ENCODE measurements around the gene RBMS3. TPM values are rescaled to one million over a fixed set of nuclear protein-coding genes. Genes with fewer than 3 reads are reported as not detected.

Gene RBMS3
- total RNA-seq, 2 donors from 2014 or later = 2.8 to 9.6 TPM

DNA sequence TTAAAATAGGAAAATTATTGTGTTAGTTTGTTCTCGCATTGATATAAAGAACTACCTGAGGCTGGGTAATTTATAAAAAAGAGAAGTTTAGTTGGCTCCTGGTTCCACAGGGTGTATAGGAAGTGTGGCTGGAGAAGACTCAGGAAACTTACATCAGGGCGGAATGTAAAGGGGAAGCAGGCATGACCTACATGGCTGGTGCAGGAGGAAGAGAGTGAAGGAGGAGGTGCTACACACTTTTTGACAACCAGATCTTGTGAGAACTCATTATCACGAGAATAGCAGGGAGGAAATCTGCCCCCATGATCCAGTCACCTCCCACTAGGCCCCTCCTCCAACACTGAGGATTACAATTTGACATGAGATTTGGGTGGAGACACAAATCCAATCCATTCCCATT is 490.7 kb downstream of the RBMS3 start:
- H3K27me3 ChIP-seq = no peaks in the 10 kb centered on the region
- H3K4me3 ChIP-seq = no peak overlapping the region
- no peak overlapping the region for H3K9ac ChIP-seq (ENCODE audit: low read depth in 2 of 2, low read length in 2 of 2)
- DNase-seq = no peak
- intact Hi-C loops (cut with DNase I) = no loop called here
- H3K27ac ChIP-seq = no peak overlapping the region
- no peaks in the 10 kb centered on the region for H3K4me1 ChIP-seq
- no peaks in the 10 kb centered on the region for H3K36me3 ChIP-seq
- H3K9me3 ChIP-seq = no peaks in the 10 kb centered on the region
- TF ChIP-seq, protein P1, sequence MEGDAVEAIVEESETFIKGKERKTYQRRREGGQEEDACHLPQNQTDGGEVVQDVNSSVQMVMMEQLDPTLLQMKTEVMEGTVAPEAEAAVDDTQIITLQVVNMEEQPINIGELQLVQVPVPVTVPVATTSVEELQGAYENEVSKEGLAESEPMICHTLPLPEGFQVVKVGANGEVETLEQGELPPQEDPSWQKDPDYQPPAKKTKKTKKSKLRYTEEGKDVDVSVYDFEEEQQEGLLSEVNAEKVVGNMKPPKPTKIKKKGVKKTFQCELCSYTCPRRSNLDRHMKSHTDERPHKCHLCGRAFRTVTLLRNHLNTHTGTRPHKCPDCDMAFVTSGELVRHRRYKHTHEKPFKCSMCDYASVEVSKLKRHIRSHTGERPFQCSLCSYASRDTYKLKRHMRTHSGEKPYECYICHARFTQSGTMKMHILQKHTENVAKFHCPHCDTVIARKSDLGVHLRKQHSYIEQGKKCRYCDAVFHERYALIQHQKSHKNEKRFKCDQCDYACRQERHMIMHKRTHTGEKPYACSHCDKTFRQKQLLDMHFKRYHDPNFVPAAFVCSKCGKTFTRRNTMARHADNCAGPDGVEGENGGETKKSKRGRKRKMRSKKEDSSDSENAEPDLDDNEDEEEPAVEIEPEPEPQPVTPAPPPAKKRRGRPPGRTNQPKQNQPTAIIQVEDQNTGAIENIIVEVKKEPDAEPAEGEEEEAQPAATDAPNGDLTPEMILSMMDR (IDR thresholded peaks at IDR 0.05) = no peak

DNA sequence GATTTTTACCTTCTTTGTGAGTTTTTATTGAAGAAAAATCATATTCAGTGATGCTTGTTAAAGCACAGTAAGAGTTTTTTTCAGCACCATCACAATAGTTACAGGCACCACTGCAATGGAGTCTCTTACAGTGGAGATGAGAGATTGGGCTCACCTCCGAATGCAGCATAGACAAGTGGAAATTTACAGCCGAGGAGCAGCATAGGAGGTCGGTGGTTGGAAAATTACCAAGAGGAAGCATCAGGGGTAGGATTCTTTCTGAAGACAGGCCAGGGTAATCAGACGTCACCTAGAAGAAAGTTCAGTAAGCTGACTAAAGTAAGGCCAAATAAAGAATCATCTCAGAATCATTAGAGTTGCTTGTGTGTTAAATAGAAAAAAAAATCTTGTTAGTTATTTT is 491.6 kb downstream of the RBMS3 start:
- intact Hi-C loops (cut with DNase I) = no loop called here
- no peak overlapping the region for H3K27ac ChIP-seq
- no peak overlapping the region for H3K4me3 ChIP-seq
- H3K27me3 ChIP-seq = no peaks in the 10 kb centered on the region
- no peaks in the 10 kb centered on the region for H3K9me3 ChIP-seq
- no peak overlapping the region for H3K9ac ChIP-seq (ENCODE audit: low read depth in 2 of 2, low read length in 2 of 2)
- no peaks in the 10 kb centered on the region for H3K36me3 ChIP-seq
- TF ChIP-seq, protein P1 (IDR thresholded peaks at IDR 0.05) = no peak
- DNase-seq = no peak
- no peaks in the 10 kb centered on the region for H3K4me1 ChIP-seq

DNA sequence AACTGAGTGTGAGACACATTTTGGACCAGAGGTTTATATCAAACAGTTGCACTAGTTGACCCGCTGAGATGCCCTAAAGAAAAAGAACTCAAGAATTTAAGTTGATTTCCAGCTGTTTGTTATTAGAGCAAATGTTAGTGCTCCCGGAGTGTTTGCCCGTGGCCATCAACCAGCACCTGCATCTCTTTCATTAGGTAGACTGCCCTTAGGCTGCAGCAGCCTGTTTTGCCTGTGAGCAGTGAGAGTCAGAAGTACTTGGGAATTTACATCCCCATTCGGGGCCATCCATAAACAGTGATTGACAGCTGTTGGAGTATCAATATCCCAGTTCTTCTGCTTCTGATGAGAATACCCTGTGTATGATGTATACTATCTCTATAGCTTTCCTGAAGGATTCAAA is 492.6 kb downstream of the RBMS3 start:
- no peak for DNase-seq
- Histone ChIP-seq H3K4me3 (no peak overlapping the region), H3K27me3 (no peaks in the 10 kb centered on the region), H3K9ac (ENCODE audit: low read depth in 2 of 2, low read length in 2 of 2) (no peak overlapping the region), H3K4me1 (no peaks in the 10 kb centered on the region), H3K27ac (no peak overlapping the region), H3K36me3 (no peaks in the 10 kb centered on the region), H3K9me3 (no peaks in the 10 kb centered on the region)
- TF ChIP-seq, protein P1 (IDR thresholded peaks at IDR 0.05) = no peak
- intact Hi-C loops (cut with DNase I) = no loop called here

DNA sequence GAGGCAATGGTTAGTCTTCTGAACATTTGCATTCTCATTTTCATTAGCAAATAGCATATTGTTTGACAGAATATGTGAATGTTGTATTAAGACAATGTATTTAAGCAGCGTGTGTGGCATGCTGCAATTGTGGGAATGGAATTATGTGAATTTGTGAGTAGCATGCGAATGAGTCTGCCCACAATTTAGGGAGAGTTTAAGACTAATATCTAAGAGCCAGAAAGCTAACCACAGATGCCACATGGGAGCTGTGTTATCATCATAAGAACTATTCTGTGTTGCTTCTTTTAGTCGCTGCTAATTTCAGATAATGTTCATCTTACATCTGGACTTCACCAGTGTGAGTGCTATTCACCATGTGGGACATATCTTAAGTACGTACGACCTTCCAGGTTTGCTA is 494.5 kb downstream of the RBMS3 start:
- no peaks in the 10 kb centered on the region for H3K9me3 ChIP-seq
- H3K36me3 ChIP-seq = no peaks in the 10 kb centered on the region
- DNase-seq = no peak
- TF ChIP-seq, protein P1 (IDR thresholded peaks at IDR 0.05) = no peak
- no peaks in the 10 kb centered on the region for H3K4me1 ChIP-seq
- intact Hi-C loops (cut with DNase I) = no loop called here
- no peak overlapping the region for H3K4me3 ChIP-seq
- H3K27me3 ChIP-seq = no peaks in the 10 kb centered on the region
- no peak overlapping the region for H3K9ac ChIP-seq (ENCODE audit: low read depth in 2 of 2, low read length in 2 of 2)
- H3K27ac ChIP-seq = no peak overlapping the region

DNA sequence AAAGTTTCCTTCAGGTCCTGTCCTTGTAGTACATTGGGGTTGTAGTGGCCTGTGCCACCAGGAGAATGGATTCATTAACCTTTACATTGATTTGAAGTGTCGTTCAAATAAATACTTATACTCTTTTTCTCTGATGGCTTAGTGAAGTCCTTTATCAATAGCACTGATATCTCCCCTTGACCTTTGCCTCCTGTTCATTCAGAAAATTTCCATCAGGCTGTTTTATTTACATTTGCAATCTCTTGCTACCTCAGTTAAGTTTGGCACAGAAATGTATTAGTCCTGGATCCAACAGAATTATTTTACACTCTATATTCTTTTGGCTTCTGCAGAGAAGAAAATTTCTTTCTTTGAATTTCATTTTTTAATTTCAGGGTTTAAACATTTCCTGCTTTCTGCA is 497.0 kb downstream of the RBMS3 start:
- no peak overlapping the region for H3K4me3 ChIP-seq
- H3K9me3 ChIP-seq = no peaks in the 10 kb centered on the region
- H3K9ac ChIP-seq (ENCODE audit: low read depth in 2 of 2, low read length in 2 of 2) = no peak overlapping the region
- no peaks in the 10 kb centered on the region for H3K36me3 ChIP-seq
- TF ChIP-seq, protein P1 (IDR thresholded peaks at IDR 0.05) = no peak
- H3K27ac ChIP-seq = no peak overlapping the region
- no peak for DNase-seq
- H3K4me1 ChIP-seq = no peaks in the 10 kb centered on the region
- H3K27me3 ChIP-seq = no peaks in the 10 kb centered on the region
- intact Hi-C loops (cut with DNase I) = no loop called here

DNA sequence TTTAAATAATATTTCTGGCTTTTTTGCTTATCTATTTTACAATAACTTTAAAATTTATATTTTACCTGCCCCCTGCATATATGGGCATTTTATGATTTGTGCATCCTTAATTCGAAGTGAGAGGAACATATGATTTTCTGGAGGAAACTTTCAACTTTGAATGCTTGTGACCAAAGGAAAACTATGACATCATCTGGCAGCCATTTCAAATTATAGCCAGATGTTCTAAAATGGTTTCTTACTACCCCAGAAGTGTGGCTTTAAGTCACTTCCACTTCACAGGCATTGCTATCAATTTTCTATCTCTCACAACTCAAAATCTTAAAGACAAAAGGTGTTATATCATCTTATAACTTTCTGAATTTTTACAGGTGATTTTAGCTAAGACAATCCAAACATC is 508.8 kb downstream of the RBMS3 start:
- Histone ChIP-seq H3K27me3 (no peaks in the 10 kb centered on the region), H3K9ac (ENCODE audit: low read depth in 2 of 2, low read length in 2 of 2) (no peak overlapping the region), H3K4me1 (no peaks in the 10 kb centered on the region), H3K9me3 (no peaks in the 10 kb centered on the region), H3K27ac (no peak overlapping the region), H3K36me3 (no peaks in the 10 kb centered on the region), H3K4me3 (no peak overlapping the region)
- TF ChIP-seq, protein P1 (IDR thresholded peaks at IDR 0.05) = no peak
- DNase-seq = no peak
- intact Hi-C loops (cut with DNase I) = no loop called here

Data from colonic mucosa (tissue), 4 donors.